Retinal pigment epithelial cell (primary cell): ENCODE results near the gene NEUROD4.
A peak's percentile ranks its signal among the peaks of the same experiment; 100 is the strongest.

ENCODE experiments used
- DNase-seq: peaks from one replicate; pipeline ENCODE4 v3.0.0-alpha.2; 2010; ENCODE audit warnings: low read depth
- H3K4me3 ChIP-seq: 2 replicates; pipeline ENCODE4 v1.5.1; 2011; ENCODE audit warnings: mild to moderate bottlenecking, low read length, control low read depth, moderate library complexity
- CTCF ChIP-seq: conservative IDR thresholded peaks from 2 replicates; pipeline ENCODE4 v1.5.1; 2011; ENCODE audit warnings: low read depth, low read length, control low read depth, inconsistent platforms

The NEUROD4 gene

GRCh38 chr12:55072083-55072482, 52.3 kb downstream of the NEUROD4 start:
- no peak for DNase-seq
- peak; percentile 53 for TF ChIP-seq CTCF
- no peak overlapping the region for H3K4me3 ChIP-seq

- peak; percentile 31 for DNase-seq
- no peak overlapping the region for H3K4me3 ChIP-seq
- TF ChIP-seq CTCF: peak; percentile 88
Observed at GRCh38 chr12:55073043-55074022, 53.6 kb downstream of the NEUROD4 start.

- no peak for TF ChIP-seq CTCF
- H3K4me3 ChIP-seq: no peak overlapping the region
- DNase-seq: no peak
Observed at GRCh38 chr12:55074806-55075205, 55.0 kb downstream of the NEUROD4 start.
